H9 (cell line): ENCODE data around the gene USB1. TPM values are rescaled to one million over a fixed set of nuclear protein-coding genes. Genes with fewer than 3 reads are reported as not detected.

Experiments
- DNase-seq: peaks from one replicate; pipeline ENCODE4 v3.0.0-alpha.2; 2017
- H2AFZ ChIP-seq: one replicate; pipeline ENCODE4 v1.6.1; 2013; ENCODE audit warnings: mild to moderate bottlenecking, low read length, control low read depth, moderate library complexity
- H2AK5ac ChIP-seq: 2 replicates; pipeline ENCODE4 v1.6.1; 2013; ENCODE audit warnings: low read length, control low read depth, mixed read lengths; ENCODE audit not compliant: insufficient read length
- H2BK120ac ChIP-seq: one replicate; pipeline ENCODE4 v1.6.1; 2013; ENCODE audit warnings: low read depth, mild to moderate bottlenecking, low read length, control low read depth, inconsistent platforms; ENCODE audit not compliant: poor library complexity, severe bottlenecking
- H2BK12ac ChIP-seq: 2 replicates; pipeline ENCODE4 v1.6.1; 2013; ENCODE audit warnings: low read length, control low read depth, mixed read lengths, low read depth; ENCODE audit not compliant: insufficient read length
- H2BK15ac ChIP-seq: 2 replicates; pipeline ENCODE4 v1.6.1; 2013; ENCODE audit warnings: low read depth, low read length, control low read depth
- H2BK20ac ChIP-seq: one replicate; pipeline ENCODE4 v1.6.1; 2013; ENCODE audit warnings: low read depth, mild to moderate bottlenecking, low read length, control low read depth, inconsistent platforms; ENCODE audit not compliant: poor library complexity, severe bottlenecking
- H2BK5ac ChIP-seq: 2 replicates; pipeline ENCODE4 v1.6.1; 2013; ENCODE audit warnings: low read length, control low read depth, mixed read lengths; ENCODE audit not compliant: insufficient read length
- H3K14ac ChIP-seq: 2 replicates; pipeline ENCODE4 v1.6.1; 2013; ENCODE audit warnings: low read length, control low read depth; ENCODE audit not compliant: insufficient read depth
- H3K18ac ChIP-seq: 2 replicates; pipeline ENCODE4 v1.6.1; 2013; ENCODE audit warnings: low read depth, mild to moderate bottlenecking, mixed read lengths, low read length, control low read depth; ENCODE audit not compliant: insufficient read length
- H3K23ac ChIP-seq: 2 replicates; pipeline ENCODE4 v1.6.1; 2013; ENCODE audit warnings: low read length, control low read depth, mixed read lengths, low read depth; ENCODE audit not compliant: insufficient read length
- H3K23me2 ChIP-seq: 2 replicates; pipeline ENCODE4 v1.6.1; 2013; ENCODE audit warnings: low read depth, mild to moderate bottlenecking, mixed read lengths, low read length, control low read depth; ENCODE audit not compliant: insufficient read length, poor library complexity, severe bottlenecking
- H3K27ac ChIP-seq: 2 replicates; pipeline ENCODE4 v1.5.1; 2013; ENCODE audit warnings: low read length, control low read depth, mixed read lengths, low read depth; ENCODE audit not compliant: insufficient read length
- H3K27me3 ChIP-seq: 2 replicates; pipeline ENCODE4 v1.6.1; 2013; ENCODE audit warnings: low read length, control low read depth, inconsistent platforms; ENCODE audit not compliant: insufficient read depth
- H3K4ac ChIP-seq: 2 replicates; pipeline ENCODE4 v1.6.1; 2013; ENCODE audit warnings: low read depth, mild to moderate bottlenecking, control low read depth, inconsistent platforms, low read length, moderate library complexity
- H3K4me1 ChIP-seq: 2 replicates; pipeline ENCODE4 v1.6.1; 2013; ENCODE audit warnings: low read length, control low read depth, inconsistent platforms; ENCODE audit not compliant: insufficient read depth
- H3K4me2 ChIP-seq: 2 replicates; pipeline ENCODE4 v1.6.1; 2013; ENCODE audit warnings: low read length, control low read depth, mixed read lengths; ENCODE audit not compliant: insufficient read length, insufficient read depth
- H3K56ac ChIP-seq: 2 replicates; pipeline ENCODE4 v1.6.1; 2013; ENCODE audit warnings: low read depth, mild to moderate bottlenecking, mixed read lengths, low read length, control low read depth; ENCODE audit not compliant: insufficient read length
- H3K79me1 ChIP-seq: 2 replicates; pipeline ENCODE4 v1.6.1; 2013; ENCODE audit warnings: low read depth, mild to moderate bottlenecking, moderate library complexity, low read length, control low read depth, inconsistent platforms; ENCODE audit not compliant: insufficient read depth, poor library complexity, severe bottlenecking
- H3K79me2 ChIP-seq: 2 replicates; pipeline ENCODE4 v1.6.1; 2013; ENCODE audit warnings: low read length, control low read depth, inconsistent platforms; ENCODE audit not compliant: insufficient read depth
- H3K9ac ChIP-seq: 2 replicates; pipeline ENCODE4 v1.6.1; 2013; ENCODE audit warnings: low read length, control low read depth, mixed read lengths; ENCODE audit not compliant: insufficient read length; ENCODE audit errors: extremely low read depth
- H3K9me3 ChIP-seq: one replicate; pipeline ENCODE4 v1.6.1; 2013; ENCODE audit warnings: low read depth, low read length, inconsistent platforms; ENCODE audit not compliant: control insufficient read depth
- H3T11ph ChIP-seq: one replicate; pipeline ENCODE4 v1.6.1; 2013; ENCODE audit warnings: mild to moderate bottlenecking, low read length, control low read depth, inconsistent platforms
- H4K20me1 ChIP-seq: one replicate; pipeline ENCODE4 v1.6.1; 2013; ENCODE audit not compliant: control insufficient read depth, insufficient read length, insufficient read depth
- H4K5ac ChIP-seq: 2 replicates; pipeline ENCODE4 v1.6.1; 2013; ENCODE audit warnings: low read depth, mild to moderate bottlenecking, mixed read lengths, low read length, control low read depth; ENCODE audit not compliant: insufficient read length
- H4K8ac ChIP-seq: replicated peaks from 2 replicates; pipeline ENCODE4 v1.6.1; 2013; ENCODE audit warnings: low read length, control low read depth, mixed read lengths, low read depth; ENCODE audit not compliant: insufficient read length
- H4K91ac ChIP-seq: 2 replicates; pipeline ENCODE4 v1.6.1; 2013; ENCODE audit warnings: low read depth, mild to moderate bottlenecking, moderate library complexity, mixed read lengths, low read length, control low read depth; ENCODE audit not compliant: insufficient read length
- H3K27ac Mint-ChIP-seq, 3 experiments: 2 replicates in 2 of 3; 3 replicates in 1 of 3; pipeline ENCODE4 v1.8.0; 2020 to 2021; ENCODE audit warnings: mixed read lengths in 3 of 3, mild to moderate bottlenecking in 1 of 3, moderate library complexity in 1 of 3
- H3K27me3 Mint-ChIP-seq: 2 replicates; pipeline ENCODE4 v1.8.0; 2021; ENCODE audit warnings: low read depth, mild to moderate bottlenecking, moderate library complexity, mixed read lengths
- H3K36me3 Mint-ChIP-seq, 3 experiments: 2 replicates in 2 of 3; 3 replicates in 1 of 3; pipeline ENCODE4 v1.8.0; 2020 to 2021; ENCODE audit warnings: low read depth in 3 of 3, mixed read lengths in 3 of 3; ENCODE audit not compliant: insufficient read depth in 1 of 3
- H3K4me1 Mint-ChIP-seq, 2 experiments: 2 replicates each; pipeline ENCODE4 v1.8.0; 2020; ENCODE audit warnings: mixed read lengths in 2 of 2
- H3K4me3 Mint-ChIP-seq, 2 experiments: 2 replicates in 1 of 2; 3 replicates in 1 of 2; pipeline ENCODE4 v1.8.0; 2020 to 2021; ENCODE audit warnings: mild to moderate bottlenecking in 2 of 2, mixed read lengths in 2 of 2, moderate library complexity in 1 of 2
- H3K9me3 Mint-ChIP-seq, 2 experiments: 2 replicates in 1 of 2; 3 replicates in 1 of 2; pipeline ENCODE4 v1.8.0; 2020; ENCODE audit warnings: mild to moderate bottlenecking in 2 of 2, mixed read lengths in 2 of 2, moderate library complexity in 1 of 2
- CTCF ChIP-seq: fragments of 200-600 bp; sonication (generic); conservative IDR thresholded peaks from 3 replicates; pipeline ENCODE4 v1.8.0; 2021; ENCODE audit warnings: antibody characterized with exemption, mild to moderate bottlenecking
- WGBS: extraction: QIAGEN DNeasy Blood & Tissue Kit; methylation state at CpG from one replicate; pipeline ENCODE4 v1.1.7; 2013; ENCODE audit warnings: missing lambda C conversion rate, low lambda C conversion rate, mixed read lengths; ENCODE audit not compliant: insufficient read length; ENCODE audit errors: extremely low coverage; 5-methylcytosine and 5-hydroxymethylcytosine counted together
- total RNA-seq: library from RNA; stranded (reverse); gene quantifications from 2 replicates; pipeline ENCODE4 v1.2.1, GENCODE V29; 2021

Gene USB1
- total RNA-seq, 1 experiment from 2014 or later = 65.0 TPM

- H3K27me3 Mint-ChIP-seq = peaks cover 9% of the 10 kb centered on the region
- Histone ChIP-seq H3K4ac (no peak overlapping the region), H3K23ac (no peak overlapping the region), H2BK120ac (no peak overlapping the region), H3T11ph (no peak overlapping the region), H2BK15ac (no peak overlapping the region), H3K4me1 (no peaks in the 10 kb centered on the region; the same call in 1 of the 2 replicates), H3K79me2 (no peaks in the 10 kb centered on the region), H3K56ac (no peak overlapping the region), H2BK5ac (no peak overlapping the region), H3K27ac (no peak overlapping the region), H3K9ac (no peak overlapping the region), H3K23me2 (no peaks in the 10 kb centered on the region), H4K20me1 (no peaks in the 10 kb centered on the region), H2BK20ac (no peak overlapping the region), H3K18ac (no peak overlapping the region), H2BK12ac (no peak overlapping the region), H3K79me1 (no peaks in the 10 kb centered on the region), H4K8ac (no peak overlapping the region), H3K27me3 (no peaks in the 10 kb centered on the region), H2AFZ (no peak overlapping the region), H4K91ac (no peak overlapping the region), H2AK5ac (no peak overlapping the region), H4K5ac (no peak overlapping the region), H3K9me3 (no peaks in the 10 kb centered on the region), H3K14ac (no peak overlapping the region), H3K4me2 (no peak overlapping the region)
- H3K4me3 Mint-ChIP-seq = no peak overlapping the region
- no peaks in the 10 kb centered on the region for H3K36me3 Mint-ChIP-seq
- no peak overlapping the region; a peak in 1 of 7 replicates for H3K27ac Mint-ChIP-seq
- DNase-seq = no peak
- peaks cover 8 to 14% of the 10 kb centered on the region in 2 experiments for H3K4me1 Mint-ChIP-seq
- WGBS = no CpG with 5 or more reads among the region's 3 CpGs
- no peaks in the 10 kb centered on the region; a peak in 1 of 5 replicates for H3K9me3 Mint-ChIP-seq
- no peak for TF ChIP-seq CTCF
Observed at GRCh38 chr16:58057784-58058183, 56.6 kb downstream of the USB1 start.
